ENCODE measurements around the gene CELF2. TPM values are rescaled to one million over a fixed set of nuclear protein-coding genes. Genes with fewer than 3 reads are reported as not detected.

CELF2 gene
- total RNA-seq, 4 donors from 2014 or later: 120 to 185 (median 154) TPM

DNA sequence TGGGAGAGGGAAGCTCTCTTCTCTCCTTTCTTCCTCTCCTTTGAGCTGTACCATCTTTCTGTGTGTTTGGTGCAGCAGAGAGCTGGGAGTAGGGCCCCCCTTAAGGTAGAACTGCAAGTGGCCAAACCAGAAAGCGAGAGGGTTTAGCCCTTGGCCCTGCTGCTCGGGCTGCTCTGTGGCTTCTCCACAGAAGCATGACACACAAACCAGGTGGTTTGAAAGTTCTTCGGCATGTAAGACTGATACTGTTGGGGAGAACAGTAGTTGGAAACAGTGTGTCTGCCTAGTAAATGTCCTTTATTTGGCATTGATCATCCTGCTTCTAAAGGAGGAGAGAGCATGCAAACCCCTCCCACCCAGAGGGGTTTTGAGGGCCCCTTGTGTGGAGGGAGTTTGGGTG, 277.8 kb downstream of the CELF2 start:
- TF ChIP-seq, protein P1, sequence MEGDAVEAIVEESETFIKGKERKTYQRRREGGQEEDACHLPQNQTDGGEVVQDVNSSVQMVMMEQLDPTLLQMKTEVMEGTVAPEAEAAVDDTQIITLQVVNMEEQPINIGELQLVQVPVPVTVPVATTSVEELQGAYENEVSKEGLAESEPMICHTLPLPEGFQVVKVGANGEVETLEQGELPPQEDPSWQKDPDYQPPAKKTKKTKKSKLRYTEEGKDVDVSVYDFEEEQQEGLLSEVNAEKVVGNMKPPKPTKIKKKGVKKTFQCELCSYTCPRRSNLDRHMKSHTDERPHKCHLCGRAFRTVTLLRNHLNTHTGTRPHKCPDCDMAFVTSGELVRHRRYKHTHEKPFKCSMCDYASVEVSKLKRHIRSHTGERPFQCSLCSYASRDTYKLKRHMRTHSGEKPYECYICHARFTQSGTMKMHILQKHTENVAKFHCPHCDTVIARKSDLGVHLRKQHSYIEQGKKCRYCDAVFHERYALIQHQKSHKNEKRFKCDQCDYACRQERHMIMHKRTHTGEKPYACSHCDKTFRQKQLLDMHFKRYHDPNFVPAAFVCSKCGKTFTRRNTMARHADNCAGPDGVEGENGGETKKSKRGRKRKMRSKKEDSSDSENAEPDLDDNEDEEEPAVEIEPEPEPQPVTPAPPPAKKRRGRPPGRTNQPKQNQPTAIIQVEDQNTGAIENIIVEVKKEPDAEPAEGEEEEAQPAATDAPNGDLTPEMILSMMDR (IDR thresholded peaks at IDR 0.05; ENCODE audit: low read depth): no peak

DNA sequence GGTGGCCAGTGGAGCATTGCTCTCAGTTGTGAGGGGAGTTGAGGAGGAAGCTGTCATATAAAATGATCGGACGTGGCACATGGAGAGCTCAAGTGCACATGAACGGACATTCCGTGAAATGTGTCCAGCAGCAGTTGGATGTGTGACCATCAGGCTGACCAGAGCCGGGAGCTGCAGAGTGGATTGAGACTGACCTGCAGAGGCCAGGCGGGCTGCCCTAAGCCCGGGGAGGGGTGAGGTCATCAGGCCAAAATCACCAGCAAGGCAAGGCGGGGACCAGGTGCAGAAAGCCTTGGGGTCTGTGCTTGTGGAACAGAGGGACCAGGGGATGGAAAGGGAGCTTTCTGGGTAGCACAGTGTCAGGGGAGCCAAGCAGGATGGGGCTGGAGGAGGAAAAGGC, 279.5 kb downstream of the CELF2 start:
- TF ChIP-seq, protein P1 (IDR thresholded peaks at IDR 0.05; ENCODE audit: low read depth): no peak

DNA sequence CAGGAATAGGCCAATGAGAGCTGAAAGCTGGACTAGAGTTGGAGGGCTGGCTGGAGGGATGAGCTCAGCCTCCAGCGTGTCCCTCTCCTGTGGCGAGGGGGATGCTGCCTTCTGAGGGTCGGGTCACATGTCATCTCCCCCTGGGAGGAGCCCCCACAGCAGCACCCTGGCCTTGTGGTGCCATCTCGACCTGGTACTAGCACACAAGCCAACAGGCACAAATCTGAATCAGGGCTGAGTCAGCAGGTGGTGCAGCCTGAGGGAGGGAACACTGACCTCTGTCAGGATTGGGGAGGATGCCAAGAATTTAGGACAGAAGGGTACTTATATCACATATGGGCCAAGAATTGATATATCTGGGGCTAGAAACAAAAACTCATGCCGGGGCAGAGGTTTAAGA, 280.4 kb downstream of the CELF2 start:
- TF ChIP-seq, protein P1 (IDR thresholded peaks at IDR 0.05; ENCODE audit: low read depth): no peak

DNA sequence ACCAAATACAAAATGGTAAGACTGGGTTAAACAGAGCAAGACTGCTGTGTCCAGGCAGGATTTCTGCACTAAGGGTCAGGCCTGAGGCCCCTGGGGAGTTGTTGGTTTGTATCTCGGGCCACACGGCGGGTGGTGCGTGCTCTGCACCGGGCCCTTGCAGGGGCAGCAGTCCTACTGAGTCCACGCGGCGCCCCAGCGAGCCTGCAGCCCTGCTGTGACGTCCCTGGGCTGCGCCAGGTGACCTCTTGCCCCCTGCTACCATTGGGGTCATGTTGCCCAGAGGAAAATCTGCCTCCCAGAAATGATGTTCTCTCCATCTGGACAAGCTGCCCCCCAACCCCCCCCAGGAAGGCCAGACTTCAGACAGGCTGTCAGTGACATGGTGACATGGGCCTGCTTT, 281.5 kb downstream of the CELF2 start:
- TF ChIP-seq, protein P1 (IDR thresholded peaks at IDR 0.05; ENCODE audit: low read depth): no peak

- TF ChIP-seq, protein P1 (IDR thresholded peaks at IDR 0.05; ENCODE audit: low read depth): no peak
Measured at GRCh38 chr10:11300026-11300425, 282.4 kb downstream of the CELF2 start.

GRCh38 chr10:11300563-11300962, 282.9 kb downstream of the CELF2 start:
- TF ChIP-seq, protein P1 (IDR thresholded peaks at IDR 0.05; ENCODE audit: low read depth): no peak

- TF ChIP-seq, protein P1 (IDR thresholded peaks at IDR 0.05; ENCODE audit: low read depth): no peak
Measured at GRCh38 chr10:11301571-11302111, 284.0 kb downstream of the CELF2 start.

Measured in subcutaneous adipose tissue (tissue), 4 donors.